ENCODE data around the gene CYP21A2.
"Not testable (repeated sequence)": the region's sequence is repeated elsewhere in the genome, so short reads cannot be mapped to it uniquely, and the experiment has no call there.

The CYP21A2 gene

DNA sequence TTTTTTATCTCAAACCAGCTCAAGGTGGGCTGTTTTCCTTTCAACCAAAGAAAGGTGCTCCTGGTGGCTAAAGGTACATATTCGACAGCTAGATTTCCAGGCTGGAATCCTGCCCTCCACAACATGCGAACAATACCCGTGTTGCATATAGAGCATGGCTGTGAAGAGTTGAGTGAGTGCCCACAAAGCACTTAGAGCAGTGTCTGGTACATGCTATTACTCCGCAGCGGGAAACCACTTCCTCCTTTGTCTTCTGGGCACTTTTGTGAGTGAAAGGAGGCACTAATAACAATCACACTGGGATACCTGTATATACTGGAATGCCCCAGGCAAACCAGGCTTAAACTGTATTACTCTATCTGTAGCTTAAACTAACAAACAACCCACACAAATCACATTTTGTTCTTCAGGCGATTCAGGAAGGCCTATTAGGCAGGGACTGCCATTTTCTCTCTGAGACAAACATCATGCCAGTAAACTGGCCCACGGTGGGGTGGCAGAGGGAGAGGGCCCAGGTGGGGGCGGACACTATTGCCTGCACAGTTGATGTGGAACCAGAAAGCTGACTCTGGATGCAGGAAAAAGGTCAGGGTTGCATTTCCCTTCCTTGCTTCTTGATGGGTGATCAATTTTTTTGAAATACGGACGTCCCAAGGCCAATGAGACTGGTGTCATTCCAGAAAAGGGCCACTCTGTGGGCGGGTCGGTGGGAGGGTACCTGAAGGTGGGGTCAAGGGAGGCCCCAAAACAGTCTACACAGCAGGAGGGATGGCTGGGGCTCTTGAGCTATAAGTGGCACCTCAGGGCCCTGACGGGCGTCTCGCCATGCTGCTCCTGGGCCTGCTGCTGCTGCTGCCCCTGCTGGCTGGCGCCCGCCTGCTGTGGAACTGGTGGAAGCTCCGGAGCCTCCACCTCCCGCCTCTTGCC lies at the start of gene CYP21A2:
TSS of gene CYP21A2 (plus strand) at position 818 of the 927 bp plus-strand sequence. CDS start at position 826, 8 bp downstream.
- not testable (repeated sequence) for H2AFZ ChIP-seq (ENCODE audit: low read depth, low read length); H3K4me2 ChIP-seq (ENCODE audit: low read length); H3K27me3 ChIP-seq (ENCODE audit: low read depth, low read length); H3K36me3 ChIP-seq (replicated peaks; ENCODE audit: low read depth, low read length); H3K9ac ChIP-seq (ENCODE audit: low read length); H3K4me3 ChIP-seq (ENCODE audit: low read length); H4K20me1 ChIP-seq (ENCODE audit: insufficient read depth, low read length); H3K79me2 ChIP-seq (ENCODE audit: low read length); H3K9me3 ChIP-seq (ENCODE audit: insufficient read depth, low read length); H3K4me1 ChIP-seq (ENCODE audit: low read length); H3K27ac ChIP-seq (ENCODE audit: low read length)

DNA sequence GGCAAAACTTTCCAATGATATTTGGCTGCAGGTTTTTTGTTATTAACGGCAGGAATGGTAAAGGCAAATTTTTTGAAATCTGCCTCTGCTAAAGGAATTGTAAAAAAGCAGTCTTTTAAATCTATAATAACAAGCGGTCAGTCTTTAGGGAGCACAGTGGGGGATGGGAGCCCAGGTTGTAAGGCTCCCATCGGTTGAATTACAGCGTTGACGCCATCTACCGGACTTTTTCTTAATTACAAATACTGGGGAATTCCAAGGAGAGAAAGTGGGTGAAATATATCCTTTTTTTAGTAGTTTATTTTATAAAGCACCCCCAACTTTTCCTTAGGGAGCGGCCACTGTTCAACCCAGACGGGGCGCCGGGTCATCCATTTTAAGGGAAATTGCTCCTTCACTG lies 48.9 kb upstream of the CYP21A2 start:
- H3K9ac ChIP-seq (ENCODE audit: low read length) = not testable (repeated sequence)

DNA sequence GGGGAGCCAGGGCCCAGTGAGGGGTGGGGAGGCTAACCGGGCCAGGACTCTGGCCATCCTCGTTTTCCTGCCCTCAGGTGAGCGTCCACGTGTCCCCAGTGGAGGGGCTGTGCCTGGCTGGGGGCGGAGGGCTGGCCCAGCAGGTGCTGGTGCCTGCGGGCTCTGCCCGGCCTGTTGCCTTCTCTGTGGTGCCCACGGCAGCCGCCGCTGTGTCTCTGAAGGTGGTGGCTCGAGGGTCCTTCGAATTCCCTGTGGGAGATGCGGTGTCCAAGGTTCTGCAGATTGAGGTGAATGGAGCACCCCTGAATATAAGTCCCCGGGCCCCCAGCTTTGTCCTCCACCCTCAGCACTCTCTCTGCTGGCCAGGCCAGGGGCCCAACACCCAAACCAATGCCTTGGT lies 43.8 kb upstream of the CYP21A2 start:
- H3K79me2 ChIP-seq (ENCODE audit: low read length); H3K4me2 ChIP-seq (ENCODE audit: low read length); H3K4me1 ChIP-seq (ENCODE audit: low read length); H3K9ac ChIP-seq (ENCODE audit: low read length); H4K20me1 ChIP-seq (ENCODE audit: insufficient read depth, low read length); H3K36me3 ChIP-seq (replicated peaks; ENCODE audit: low read depth, low read length); H3K4me3 ChIP-seq (ENCODE audit: low read length); H3K9me3 ChIP-seq (ENCODE audit: insufficient read depth, low read length); H3K27ac ChIP-seq (ENCODE audit: low read length); H3K27me3 ChIP-seq (ENCODE audit: low read depth, low read length); H2AFZ ChIP-seq (ENCODE audit: low read depth, low read length): not testable (repeated sequence)

More for the DNA sequence above, 48.9 kb upstream of the CYP21A2 start:
- not testable (repeated sequence) for H2AFZ ChIP-seq (ENCODE audit: low read depth, low read length); H3K27me3 ChIP-seq (ENCODE audit: low read depth, low read length); H3K4me2 ChIP-seq (ENCODE audit: low read length); H3K36me3 ChIP-seq (replicated peaks; ENCODE audit: low read depth, low read length); H3K4me1 ChIP-seq (ENCODE audit: low read length); H3K9me3 ChIP-seq (ENCODE audit: insufficient read depth, low read length); H4K20me1 ChIP-seq (ENCODE audit: insufficient read depth, low read length); H3K4me3 ChIP-seq (ENCODE audit: low read length); H3K79me2 ChIP-seq (ENCODE audit: low read length); H3K27ac ChIP-seq (ENCODE audit: low read length)

DNA sequence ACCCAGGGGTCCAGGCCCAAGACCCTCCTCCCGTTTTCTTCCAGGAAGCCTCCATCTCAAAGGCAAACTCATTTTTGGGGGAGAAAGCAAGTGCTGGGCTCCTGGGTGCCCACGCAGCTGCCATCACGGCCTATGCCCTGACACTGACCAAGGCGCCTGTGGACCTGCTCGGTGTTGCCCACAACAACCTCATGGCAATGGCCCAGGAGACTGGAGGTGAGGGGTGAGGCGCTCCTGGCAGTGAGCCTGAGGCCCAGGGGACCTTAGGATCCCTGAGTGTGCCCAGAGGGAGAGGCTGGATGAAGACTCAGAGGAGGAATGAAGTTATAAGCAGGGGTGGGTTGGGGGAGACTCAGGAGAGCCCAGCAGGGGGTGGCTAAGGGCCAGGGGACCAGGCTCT lies 41.8 kb upstream of the CYP21A2 start:
- not testable (repeated sequence) for H3K36me3 ChIP-seq (replicated peaks; ENCODE audit: low read depth, low read length); H3K4me2 ChIP-seq (ENCODE audit: low read length); H3K79me2 ChIP-seq (ENCODE audit: low read length); H3K4me3 ChIP-seq (ENCODE audit: low read length); H2AFZ ChIP-seq (ENCODE audit: low read depth, low read length); H3K4me1 ChIP-seq (ENCODE audit: low read length); H3K9ac ChIP-seq (ENCODE audit: low read length); H3K27ac ChIP-seq (ENCODE audit: low read length); H4K20me1 ChIP-seq (ENCODE audit: insufficient read depth, low read length); H3K27me3 ChIP-seq (ENCODE audit: low read depth, low read length); H3K9me3 ChIP-seq (ENCODE audit: insufficient read depth, low read length)

DNA sequence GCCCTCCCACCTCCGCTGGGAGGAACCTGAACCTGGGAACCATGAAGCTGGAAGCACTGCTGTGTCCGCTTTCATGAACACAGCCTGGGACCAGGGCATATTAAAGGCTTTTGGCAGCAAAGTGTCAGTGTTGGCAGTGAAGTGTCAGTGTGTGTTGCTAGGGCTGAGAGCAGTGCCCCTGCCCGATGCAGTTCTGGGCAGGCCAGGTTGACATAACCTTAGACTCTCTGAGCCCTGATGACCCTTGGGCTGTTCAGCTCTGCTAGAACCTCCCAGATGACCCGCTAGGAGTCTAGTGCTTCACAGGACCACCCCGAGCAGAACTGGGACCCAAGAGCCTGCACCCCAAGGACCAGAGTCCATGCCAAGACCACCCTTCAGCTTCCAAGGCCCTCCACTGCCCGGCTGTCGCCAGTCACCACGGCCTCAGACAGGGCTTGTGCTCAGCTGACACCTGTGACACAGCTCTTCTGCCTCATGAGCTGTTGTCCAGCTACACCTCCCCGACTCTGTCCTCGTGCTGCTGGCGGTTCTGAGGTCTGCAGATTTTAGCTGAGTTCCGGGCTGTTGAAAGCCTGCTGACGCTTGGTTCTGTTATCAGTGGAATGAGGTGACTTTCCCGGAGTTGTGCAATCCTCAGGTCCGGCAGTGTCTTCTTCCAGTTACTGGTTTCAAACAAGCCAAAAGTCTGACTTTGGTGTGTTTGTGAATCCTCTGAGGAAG lies 35.5 kb upstream of the CYP21A2 start:
- not testable (repeated sequence) for H3K36me3 ChIP-seq (replicated peaks; ENCODE audit: low read depth, low read length); H3K4me1 ChIP-seq (ENCODE audit: low read length); H3K4me3 ChIP-seq (ENCODE audit: low read length); H2AFZ ChIP-seq (ENCODE audit: low read depth, low read length); H3K9me3 ChIP-seq (ENCODE audit: insufficient read depth, low read length); H3K27ac ChIP-seq (ENCODE audit: low read length); H3K79me2 ChIP-seq (ENCODE audit: low read length); H3K27me3 ChIP-seq (ENCODE audit: low read depth, low read length); H3K9ac ChIP-seq (ENCODE audit: low read length); H4K20me1 ChIP-seq (ENCODE audit: insufficient read depth, low read length); H3K4me2 ChIP-seq (ENCODE audit: low read length)

DNA sequence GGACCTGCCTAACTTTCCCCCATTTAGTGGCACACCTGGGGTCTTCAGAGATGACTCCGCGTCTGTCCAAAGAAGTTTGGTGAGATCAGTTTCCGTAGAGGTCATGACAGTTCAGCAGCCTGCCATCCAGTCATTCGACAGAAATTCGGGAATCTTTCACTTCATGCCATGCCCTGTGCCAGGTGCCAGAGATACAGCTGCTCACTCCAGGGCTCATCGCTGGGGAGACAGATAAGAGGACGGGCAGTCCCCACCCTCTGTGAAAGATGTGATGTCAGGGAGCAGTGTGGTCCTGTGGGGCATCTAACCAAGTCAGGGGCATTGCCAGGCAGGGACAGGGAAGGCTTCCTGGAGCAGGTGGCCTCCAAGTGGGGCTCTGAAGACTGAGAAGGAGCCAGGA lies 34.9 kb upstream of the CYP21A2 start:
- not testable (repeated sequence) for H3K4me3 ChIP-seq (ENCODE audit: low read length); H3K4me2 ChIP-seq (ENCODE audit: low read length); H3K36me3 ChIP-seq (replicated peaks; ENCODE audit: low read depth, low read length); H3K9ac ChIP-seq (ENCODE audit: low read length); H2AFZ ChIP-seq (ENCODE audit: low read depth, low read length); H3K27me3 ChIP-seq (ENCODE audit: low read depth, low read length); H3K9me3 ChIP-seq (ENCODE audit: insufficient read depth, low read length); H3K4me1 ChIP-seq (ENCODE audit: low read length); H3K27ac ChIP-seq (ENCODE audit: low read length); H4K20me1 ChIP-seq (ENCODE audit: insufficient read depth, low read length); H3K79me2 ChIP-seq (ENCODE audit: low read length)

DNA sequence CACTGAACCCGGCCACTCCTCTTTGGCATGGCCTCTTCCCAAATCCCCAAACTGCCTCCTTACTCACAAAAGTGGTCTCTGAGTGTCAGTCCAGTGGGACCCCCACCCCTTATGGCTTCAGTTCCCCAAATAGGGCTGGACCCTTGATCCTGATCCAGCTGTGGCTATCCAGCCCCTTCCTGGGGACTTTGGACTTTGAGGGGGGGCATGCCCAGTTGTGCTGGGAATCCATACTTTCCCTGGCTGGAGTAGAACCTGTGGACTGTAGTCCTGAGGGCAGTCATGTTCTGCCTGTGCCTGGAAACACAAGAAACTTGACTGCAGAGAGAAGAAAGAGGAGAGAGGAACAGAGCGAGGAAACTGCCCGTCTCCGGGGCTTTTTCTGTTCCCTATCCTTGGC lies 33.8 kb upstream of the CYP21A2 start:
- not testable (repeated sequence) for H3K4me3 ChIP-seq (ENCODE audit: low read length); H3K27ac ChIP-seq (ENCODE audit: low read length); H3K9ac ChIP-seq (ENCODE audit: low read length); H3K79me2 ChIP-seq (ENCODE audit: low read length); H4K20me1 ChIP-seq (ENCODE audit: insufficient read depth, low read length); H3K4me2 ChIP-seq (ENCODE audit: low read length); H3K4me1 ChIP-seq (ENCODE audit: low read length); H3K36me3 ChIP-seq (replicated peaks; ENCODE audit: low read depth, low read length); H3K27me3 ChIP-seq (ENCODE audit: low read depth, low read length); H3K9me3 ChIP-seq (ENCODE audit: insufficient read depth, low read length); H2AFZ ChIP-seq (ENCODE audit: low read depth, low read length)

DNA sequence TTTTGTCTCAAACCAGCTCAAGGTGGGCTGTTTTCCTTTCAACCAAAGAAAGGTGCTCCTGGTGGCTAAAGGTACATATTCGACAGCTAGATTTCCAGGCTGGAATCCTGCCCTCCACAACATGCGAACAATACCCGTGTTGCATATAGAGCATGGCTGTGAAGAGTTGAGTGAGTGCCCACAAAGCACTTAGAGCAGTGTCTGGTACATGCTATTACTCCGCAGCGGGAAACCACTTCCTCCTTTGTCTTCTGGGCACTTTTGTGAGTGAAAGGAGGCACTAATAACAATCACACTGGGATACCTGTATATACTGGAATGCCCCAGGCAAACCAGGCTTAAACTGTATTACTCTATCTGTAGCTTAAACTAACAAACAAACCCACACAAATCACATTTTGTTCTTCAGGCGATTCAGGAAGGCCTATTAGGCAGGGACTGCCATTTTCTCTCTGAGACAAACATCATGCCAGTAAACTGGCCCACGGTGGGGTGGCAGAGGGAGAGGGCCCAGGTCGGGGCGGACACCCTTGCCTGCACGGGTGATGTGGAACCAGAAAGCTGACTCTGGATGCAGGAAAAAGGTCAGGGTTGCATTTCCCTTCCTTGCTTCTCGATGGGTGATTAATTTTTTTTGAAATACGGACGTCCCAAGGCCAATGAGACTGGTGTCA lies 33.2 kb upstream of the CYP21A2 start:
- H2AFZ ChIP-seq (ENCODE audit: low read depth, low read length); H3K9me3 ChIP-seq (ENCODE audit: insufficient read depth, low read length); H3K4me1 ChIP-seq (ENCODE audit: low read length); H4K20me1 ChIP-seq (ENCODE audit: insufficient read depth, low read length); H3K4me2 ChIP-seq (ENCODE audit: low read length); H3K9ac ChIP-seq (ENCODE audit: low read length); H3K79me2 ChIP-seq (ENCODE audit: low read length); H3K27ac ChIP-seq (ENCODE audit: low read length); H3K27me3 ChIP-seq (ENCODE audit: low read depth, low read length); H3K4me3 ChIP-seq (ENCODE audit: low read length); H3K36me3 ChIP-seq (replicated peaks; ENCODE audit: low read depth, low read length): not testable (repeated sequence)

DNA sequence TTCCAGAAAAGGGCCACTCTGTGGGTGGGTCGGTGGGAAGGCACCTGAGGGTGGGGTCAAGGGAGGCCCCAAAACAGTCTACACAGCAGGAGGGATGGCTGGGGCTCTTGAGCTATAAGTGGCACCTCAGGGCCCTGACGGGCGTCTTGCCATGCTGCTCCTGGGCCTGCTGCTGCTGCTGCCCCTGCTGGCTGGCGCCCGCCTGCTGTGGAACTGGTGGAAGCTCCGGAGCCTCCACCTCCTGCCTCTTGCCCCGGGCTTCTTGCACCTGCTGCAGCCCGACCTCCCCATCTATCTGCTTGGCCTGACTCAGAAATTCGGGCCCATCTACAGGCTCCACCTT lies 32.7 kb upstream of the CYP21A2 start:
- H3K27ac ChIP-seq (ENCODE audit: low read length); H4K20me1 ChIP-seq (ENCODE audit: insufficient read depth, low read length); H3K9me3 ChIP-seq (ENCODE audit: insufficient read depth, low read length); H3K4me1 ChIP-seq (ENCODE audit: low read length); H3K79me2 ChIP-seq (ENCODE audit: low read length); H2AFZ ChIP-seq (ENCODE audit: low read depth, low read length); H3K4me3 ChIP-seq (ENCODE audit: low read length); H3K4me2 ChIP-seq (ENCODE audit: low read length); H3K36me3 ChIP-seq (replicated peaks; ENCODE audit: low read depth, low read length); H3K27me3 ChIP-seq (ENCODE audit: low read depth, low read length); H3K9ac ChIP-seq (ENCODE audit: low read length): not testable (repeated sequence)

All from OCI-LY3 (cell line).